Activated CD4-positive, CD25-positive, alpha-beta regulatory T cell treated with anti-CD3 and anti-CD28 coated beads, Interleukin-2, amount 50 U/mL, for 24 hours (primary cell): Measurements from ENCODE around the gene KLHL15.
"Not testable (repeated sequence)": the region's sequence is repeated elsewhere in the genome, so short reads cannot be mapped to it uniquely, and the experiment has no call there.

ENCODE experiments used
- ATAC-seq, 2 donors: fragments of 150-1000 bp; cut with Tn5 transposase; one replicate each; pipeline ENCODE4 v1.10.0; 2021; ENCODE audit warnings: mild to moderate bottlenecking in 1 of 2, moderate library complexity in 1 of 2

KLHL15 gene, protein sequence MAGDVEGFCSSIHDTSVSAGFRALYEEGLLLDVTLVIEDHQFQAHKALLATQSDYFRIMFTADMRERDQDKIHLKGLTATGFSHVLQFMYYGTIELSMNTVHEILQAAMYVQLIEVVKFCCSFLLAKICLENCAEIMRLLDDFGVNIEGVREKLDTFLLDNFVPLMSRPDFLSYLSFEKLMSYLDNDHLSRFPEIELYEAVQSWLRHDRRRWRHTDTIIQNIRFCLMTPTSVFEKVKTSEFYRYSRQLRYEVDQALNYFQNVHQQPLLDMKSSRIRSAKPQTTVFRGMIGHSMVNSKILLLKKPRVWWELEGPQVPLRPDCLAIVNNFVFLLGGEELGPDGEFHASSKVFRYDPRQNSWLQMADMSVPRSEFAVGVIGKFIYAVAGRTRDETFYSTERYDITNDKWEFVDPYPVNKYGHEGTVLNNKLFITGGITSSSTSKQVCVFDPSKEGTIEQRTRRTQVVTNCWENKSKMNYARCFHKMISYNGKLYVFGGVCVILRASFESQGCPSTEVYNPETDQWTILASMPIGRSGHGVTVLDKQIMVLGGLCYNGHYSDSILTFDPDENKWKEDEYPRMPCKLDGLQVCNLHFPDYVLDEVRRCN

DNA sequence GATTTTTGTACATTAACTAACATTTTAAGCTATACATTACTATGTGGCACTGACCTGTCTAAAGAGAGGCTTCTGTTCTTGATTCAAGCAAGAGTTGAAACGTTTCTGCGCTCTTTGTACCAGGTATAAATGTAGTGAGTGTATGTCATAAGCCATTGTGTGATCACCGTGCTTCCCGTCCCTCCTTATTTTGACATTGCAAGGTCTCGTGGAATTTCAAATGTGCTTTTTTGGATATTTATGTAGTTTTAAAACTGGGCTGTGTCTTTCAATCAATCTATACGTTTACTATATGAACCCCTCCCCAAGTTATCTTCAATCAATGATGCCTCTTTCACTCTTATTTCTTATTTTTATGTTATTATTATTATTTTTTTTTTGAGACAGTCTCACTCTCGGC lies at the start of gene KLHL15:
Gene KLHL15 (minus strand): TSS at position 101 of the 400 bp plus-strand sequence. CDS start 20,493 bp downstream, outside the sequence.
- ATAC-seq: no peak

DNA sequence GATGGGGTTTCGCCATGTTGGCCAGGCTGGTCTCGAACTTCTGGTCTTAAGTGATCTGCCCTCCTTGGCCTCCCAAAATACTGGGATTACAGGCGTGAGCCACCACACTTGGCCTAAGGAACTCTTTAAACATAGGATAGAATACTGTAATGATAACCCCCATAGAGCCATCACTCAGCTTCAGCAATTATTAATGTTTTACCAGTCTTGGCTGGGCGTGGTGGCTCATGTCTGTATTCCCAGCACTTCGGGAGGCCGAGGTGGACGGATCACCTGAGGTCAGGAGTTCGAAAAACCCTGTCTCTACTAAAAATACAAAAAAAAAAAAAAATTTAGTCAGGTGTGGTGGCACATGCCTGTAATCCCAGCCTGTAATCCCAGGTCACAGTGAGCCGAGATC lies 42.9 kb upstream of the KLHL15 start:
- no peak for ATAC-seq

DNA sequence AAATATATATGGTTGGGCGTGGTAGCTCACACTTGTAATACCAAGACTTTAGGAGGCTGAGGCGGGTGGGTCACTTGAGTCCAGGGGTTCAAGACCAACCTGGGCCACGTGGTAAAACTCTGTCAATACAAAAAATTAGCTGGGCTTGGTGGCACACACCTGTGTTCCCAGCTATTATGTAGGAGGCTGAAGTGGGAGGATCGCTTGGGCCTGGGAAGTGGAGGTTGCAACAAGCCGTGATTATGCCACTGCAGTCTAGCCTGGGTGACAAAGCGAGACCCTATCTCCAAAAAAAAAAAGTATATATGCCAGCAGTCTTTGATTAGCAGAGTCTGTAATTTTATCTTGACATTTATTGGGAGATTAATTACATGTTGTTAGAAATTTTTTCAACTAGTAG lies 36.5 kb upstream of the KLHL15 start:
- ATAC-seq: no peak

DNA sequence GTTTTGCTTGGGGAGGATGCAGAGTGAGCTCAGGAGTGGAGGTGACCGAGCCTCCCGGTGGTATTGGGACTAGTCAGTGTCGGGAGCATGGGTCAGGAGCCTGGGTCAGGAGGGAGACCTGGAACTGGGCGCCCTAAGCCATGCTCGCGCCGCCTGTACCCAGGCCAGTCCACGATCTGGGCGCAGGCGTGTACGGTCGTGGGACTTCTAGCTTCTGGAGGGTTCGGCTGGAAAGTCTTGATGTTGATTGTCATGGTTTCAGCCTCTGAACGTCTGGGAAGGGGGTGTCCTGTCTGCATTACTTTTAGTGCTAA lies 28.0 kb upstream of the KLHL15 start:
- ATAC-seq: peak; percentile 17 to 19

DNA sequence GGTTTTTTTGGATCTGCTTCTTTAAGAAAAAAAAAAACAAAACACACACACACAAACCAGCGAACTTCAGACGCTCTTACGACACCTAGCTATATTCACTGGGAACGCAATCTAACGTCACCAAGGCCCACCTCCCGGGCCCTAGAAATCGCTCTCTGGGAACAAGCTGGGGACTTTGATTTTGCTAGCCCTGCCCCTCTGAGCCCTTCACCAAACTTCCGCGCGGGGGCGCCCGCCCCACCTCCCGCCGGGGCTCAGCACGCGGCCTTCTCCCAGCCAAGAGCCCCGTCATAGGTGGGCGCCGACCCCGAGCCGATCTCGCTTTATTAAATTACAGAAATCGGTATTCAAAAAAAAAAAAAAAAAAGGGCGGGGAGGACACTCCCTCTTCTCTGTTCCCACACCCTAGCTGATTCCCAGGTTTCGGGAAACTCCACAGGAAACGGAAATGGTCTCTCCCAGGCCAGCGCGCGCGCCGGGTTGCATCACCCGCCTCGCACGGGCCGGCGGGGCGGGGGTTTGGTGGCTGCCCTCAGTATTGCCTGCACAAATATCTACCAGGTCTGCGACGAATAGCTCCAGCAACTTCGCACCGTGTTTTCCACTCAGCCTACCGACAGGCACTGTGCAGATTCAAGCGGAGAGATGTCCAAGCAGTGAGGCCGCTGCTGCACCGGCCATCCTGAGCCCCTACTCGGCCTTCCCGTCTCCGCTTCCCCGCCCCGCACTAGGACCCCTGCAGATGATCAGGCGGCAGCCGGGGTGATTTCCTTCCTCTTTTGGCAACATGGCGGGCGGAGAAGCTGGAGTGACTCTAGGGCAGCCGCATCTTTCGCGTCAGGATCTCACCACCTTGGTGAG lies 27.4 kb upstream of the KLHL15 start, which contains the start of gene EIF2S3:
Gene EIF2S3 (plus strand): TSS at position 775 of the 861 bp plus-strand sequence. CDS start 13 bp downstream, at position 788.
- ATAC-seq: peak; percentile 83

DNA sequence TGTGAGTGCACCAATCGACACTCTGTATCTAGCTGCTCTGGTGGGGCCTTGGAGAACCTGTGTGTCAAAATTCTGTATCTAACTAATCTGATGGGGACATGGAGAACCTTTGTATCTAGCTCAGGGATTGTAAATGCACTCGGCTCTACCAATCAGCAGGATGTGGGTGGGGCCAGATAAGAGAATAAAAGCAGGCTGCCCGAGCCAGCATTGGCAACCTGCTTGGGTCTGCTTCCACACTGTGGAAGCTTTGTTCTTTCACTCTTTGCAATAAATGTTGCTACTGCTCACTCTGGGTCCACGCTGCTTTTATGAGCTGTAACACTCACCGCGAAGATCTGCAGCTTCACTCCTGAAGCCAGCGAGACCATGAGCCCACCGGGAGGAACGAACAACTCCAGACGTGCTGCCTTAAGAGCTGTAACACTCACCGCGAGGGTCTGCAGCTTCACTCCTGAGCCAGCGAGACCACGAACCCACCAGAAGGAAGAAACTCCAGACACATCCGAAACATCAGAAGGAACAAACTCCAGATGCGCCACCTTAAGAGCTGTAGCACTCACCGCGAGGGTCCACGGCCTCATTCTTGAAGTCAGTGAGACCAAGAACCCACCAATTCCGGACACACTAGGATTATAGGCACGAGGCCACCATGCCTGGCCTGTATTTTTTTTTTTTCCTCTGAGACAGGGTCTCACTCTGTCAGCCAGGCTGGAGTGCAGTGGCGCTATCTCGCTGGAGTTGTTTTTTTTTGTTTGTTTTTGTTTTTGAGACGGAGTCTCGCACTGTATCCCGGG lies 23.7 kb upstream of the KLHL15 start:
- ATAC-seq: not testable (repeated sequence)

DNA sequence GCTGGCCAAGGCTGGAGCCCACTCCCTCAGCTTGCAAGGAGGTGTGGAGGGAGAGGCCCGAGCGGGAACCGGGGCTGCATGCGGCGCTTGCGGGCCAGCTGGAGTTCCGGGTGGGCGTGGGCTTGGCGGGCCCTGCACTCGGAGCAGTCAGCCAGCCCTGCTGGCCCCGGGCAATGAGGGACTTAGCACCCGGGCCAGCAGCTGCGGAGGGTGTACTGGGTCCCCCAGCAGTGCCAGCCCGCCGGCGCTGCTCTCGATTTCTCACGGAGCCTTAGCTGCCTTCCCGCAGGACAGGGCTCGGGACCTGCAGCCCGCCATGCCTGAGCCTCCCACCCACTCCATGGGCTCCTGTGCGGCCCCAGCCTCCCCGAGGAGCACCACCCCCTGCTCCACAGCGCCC lies 22.7 kb upstream of the KLHL15 start:
- not testable (repeated sequence) for ATAC-seq

DNA sequence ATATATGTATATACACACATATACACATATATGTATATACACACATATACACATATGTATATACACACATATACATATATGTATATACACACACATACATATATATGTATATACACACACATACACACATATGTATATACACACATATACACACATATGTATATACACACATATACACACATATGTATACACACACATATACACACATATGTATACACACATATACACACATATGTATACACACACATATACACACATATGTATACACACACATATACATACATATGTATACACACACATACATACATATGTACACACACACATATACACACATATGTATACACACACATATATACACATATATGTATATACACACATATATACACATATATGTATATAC lies 19.1 kb upstream of the KLHL15 start:
- ATAC-seq: not testable (repeated sequence)

DNA sequence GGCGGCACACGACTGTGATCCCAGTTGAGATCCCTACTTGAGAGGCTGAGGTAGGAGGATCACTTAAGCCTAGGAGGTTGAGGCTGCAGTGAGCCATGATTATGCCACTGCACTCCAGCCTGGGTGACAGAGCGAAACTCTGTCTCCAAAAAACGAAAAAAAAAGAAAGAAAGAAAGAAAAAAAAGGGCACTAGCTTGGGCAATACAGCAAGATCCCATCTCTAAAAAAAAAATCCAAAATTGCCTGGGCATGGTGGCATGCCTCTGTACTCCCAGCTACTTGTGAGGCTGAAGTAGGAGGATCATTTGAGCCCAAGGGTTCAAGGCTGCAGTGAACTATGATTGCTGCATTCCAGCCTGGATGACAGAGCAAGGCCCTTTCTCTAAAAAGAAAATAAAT lies 10.7 kb upstream of the KLHL15 start:
- no peak for ATAC-seq

DNA sequence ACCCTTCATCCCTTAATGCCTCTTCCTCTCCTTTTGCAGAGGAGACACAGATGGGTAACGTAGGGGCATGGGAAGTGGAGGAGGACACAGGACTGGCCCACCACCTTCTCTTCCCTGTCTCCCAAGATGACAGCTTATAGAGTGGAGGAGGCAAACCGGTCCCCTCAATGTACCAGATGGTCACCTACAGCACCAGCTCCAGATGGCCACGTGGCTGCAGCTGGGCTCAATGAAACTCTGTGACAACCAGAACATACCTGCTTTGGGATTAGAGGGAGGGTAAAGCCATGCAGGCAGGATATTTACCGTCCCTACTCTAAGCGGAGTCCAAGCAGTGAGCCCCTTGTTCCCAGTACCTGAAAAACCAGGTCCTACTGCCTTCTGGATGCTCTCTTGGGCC lies 7.5 kb upstream of the KLHL15 start:
- no peak for ATAC-seq

DNA sequence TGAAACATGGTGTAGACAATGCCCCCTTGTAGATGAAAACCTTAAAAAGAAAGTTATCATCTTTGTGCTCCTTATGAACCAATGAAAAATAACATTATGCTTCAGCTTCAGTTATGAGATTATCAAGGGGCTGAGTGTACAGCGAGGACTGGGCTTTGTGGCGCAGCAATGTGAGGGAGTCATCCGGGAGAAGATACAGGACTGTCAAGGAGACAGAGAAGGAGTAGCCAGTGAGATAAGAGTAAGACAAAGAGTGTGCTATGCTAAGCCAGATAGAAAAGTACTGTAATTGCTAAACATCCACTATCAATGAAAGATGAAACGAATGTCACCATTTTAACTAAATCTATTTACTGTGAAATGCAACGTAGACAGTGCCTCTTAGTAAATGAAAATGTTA lies 3.6 kb upstream of the KLHL15 start:
- no peak for ATAC-seq

DNA sequence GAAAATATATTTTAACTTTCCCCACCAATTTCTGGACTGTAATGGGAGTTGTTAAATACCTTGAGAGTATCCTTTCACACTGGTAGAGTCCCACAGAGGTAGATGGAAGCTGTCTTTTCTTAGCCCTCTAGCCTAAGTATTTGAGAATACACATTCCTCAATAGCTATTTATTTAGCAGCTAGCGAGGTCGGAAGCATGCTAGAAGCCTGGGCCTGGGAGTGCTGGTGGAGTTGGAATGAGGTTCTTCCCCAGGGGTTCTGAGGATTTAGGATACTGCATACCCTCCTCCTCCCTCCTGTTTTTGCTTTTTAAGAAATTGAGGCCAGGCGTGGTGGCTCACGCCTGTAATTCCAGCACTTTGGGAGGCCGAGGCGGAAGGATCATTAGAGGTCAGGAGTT lies 999 bp upstream of the KLHL15 start:
- no peak for ATAC-seq

DNA sequence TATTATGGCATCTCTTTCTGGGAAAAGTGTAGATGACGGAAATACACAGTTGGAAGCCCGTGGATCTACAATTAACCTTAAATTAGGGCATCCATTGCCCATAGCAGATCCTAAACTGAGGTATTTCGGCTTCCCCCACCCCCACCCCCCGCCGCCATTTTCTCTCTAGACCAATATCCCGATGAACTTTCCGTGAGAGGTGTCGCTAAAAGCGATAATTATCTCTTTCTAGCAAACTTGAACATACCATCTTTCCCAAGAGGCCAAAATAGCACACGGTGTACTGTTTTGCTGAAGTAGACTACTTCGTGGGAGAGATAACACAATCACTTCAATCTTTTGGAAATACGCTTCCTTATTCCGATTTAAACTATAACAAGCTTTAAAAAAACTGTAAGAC lies 554 bp downstream of the KLHL15 start:
- ATAC-seq: no peak

DNA sequence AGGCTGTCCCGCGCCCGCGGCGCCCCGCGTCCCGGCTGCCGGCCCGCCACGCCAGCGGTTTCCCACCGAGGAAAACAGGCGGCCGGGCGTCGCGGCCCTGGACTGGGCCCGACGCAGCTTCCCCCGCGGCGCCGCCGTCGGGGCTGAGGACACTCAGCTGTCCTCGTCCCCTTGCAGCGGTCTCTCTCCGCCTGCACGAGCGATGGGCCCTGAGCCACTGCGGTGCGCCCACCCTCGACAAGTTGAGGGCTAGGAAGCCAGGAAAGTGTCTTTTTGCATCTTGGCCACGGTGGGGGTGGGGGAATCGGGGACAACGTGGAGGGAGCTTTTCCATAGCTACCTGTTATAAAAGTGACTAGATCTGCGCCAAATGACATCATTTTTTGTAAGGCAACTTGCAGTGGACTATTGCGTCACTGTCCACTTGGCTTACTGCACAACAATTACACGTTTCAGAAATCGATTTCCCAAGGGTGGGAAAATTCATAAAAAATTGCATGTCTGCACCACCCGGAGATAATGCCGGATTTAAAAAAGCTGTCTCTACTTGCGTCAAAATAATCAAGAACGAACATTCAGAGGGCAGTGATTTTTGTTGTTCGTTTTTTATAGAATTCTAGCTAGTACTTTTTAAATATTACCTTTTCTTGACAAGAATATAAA lies 1.1 kb downstream of the KLHL15 start:
- peak; percentile 15 to 21 for ATAC-seq

DNA sequence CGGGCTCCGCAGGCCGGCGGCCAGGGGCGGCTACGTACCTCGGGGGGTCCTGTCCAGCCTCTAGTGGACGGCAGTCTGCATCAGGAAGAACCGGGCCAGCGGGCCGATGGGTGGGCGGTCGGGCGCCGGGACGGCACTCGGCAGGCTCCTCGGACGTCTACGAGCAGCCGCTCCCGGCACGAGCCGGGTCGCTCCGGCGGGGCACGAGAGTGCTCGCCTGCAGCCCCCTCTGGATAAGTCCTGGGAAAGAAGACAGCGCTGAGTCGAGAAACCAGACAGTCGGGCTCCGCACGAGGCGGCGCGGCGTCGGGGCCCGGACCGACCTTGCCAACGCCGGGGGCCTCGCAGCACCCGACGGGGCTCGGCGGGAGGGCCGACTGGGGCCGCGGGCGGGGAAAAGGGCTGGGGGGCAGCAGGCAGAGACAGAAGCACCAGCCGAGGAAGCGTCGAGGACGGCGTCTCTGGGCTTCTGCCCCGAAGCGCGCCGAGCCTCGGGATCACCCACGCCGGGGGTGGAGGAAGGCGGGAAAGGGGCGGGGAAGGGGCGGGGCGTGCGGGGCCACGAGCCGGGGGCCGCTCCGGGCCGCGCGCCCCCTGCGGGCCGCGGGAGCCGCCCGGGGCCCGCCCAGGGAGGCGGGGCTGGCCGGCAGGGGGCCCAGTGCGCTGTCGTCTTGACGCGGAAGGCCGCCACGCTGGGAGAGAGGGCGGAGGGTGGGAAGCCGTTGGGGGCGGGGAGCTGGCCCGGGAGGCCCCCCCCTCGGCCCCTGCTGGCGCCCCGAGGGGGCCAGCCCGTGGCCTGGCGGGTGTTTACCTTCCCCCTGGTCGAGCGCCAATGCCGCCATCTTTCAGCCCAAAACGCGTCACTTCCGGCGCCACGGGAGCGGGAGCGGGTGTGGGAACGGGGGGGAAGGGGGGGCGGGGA lies 1.9 kb downstream of the KLHL15 start:
- peak; percentile 94 to 95 for ATAC-seq

DNA sequence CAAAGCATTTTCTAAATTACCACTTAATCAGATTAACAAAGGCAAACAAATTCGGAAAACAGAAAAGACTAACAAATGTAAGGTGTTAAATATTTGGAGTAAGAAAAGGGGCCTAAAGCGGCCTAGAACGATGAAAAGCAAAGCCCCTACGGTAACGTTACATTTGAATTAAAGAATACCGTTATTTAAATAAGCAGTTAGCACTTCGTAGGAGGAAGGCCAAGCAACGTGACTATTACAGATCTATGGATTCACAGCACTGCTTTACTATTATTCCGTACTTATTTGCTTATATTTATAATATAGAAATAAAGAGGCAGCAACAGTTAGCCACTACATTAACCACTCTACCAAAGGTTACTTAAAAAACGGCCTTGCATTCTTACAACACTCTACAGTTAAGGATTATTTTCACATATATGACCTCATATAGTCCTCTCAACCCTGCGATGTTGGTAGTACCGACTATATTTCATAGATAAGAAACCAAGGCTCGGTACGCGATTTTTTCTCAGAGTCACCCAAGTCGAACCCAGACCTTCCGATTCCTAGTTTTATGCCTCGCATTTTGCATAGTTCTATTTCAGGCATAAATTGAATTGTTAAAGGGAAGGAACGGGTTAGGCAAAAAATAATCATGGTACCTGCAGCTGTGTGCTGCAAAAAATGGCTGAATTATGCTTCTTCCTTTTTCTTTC lies 2.9 kb downstream of the KLHL15 start:
- ATAC-seq: no peak

DNA sequence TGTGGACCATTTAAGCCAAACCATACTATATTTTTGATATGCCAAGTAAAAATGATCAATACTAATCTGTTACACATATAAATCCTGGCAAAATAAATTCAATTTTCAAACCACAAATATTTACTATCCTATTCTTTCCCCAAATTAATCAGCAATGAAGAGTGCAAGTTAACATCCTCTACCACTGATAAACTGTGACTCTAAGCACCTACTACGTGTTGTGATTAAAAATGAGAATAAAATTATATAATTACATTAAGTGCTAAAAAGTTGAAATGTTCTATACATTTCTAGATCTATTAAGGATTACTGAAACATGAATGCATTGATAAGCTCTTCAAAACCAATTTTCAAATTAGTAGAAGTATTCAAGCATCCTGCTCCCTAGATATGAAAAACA lies 3.4 kb downstream of the KLHL15 start:
- ATAC-seq: no peak

DNA sequence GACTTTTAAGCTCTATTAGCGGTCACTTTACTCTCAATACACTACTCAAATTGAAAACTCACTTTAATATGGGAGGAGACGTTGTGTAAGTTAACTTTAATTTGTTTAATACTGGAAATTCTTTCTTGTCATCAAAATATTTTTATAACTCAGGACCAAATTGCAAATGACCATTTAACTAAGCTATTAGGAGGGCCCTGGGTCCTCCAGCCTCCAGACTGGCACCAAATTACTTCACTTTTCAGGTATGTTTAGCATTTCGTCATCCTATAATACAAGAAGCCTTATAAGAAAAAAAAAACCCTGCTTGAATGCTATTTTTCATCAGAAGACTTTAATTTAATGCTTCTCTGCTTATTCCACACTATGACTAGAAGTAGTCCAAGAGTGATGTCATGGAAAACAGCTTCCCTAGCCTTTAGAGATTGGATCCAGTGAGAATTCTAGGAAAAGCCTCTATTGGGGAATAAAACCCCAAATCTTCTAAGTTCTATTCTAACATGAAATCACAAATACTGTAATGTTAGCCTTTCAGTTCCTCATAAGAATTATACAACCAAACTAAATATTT lies 6.6 kb downstream of the KLHL15 start:
- no peak for ATAC-seq

DNA sequence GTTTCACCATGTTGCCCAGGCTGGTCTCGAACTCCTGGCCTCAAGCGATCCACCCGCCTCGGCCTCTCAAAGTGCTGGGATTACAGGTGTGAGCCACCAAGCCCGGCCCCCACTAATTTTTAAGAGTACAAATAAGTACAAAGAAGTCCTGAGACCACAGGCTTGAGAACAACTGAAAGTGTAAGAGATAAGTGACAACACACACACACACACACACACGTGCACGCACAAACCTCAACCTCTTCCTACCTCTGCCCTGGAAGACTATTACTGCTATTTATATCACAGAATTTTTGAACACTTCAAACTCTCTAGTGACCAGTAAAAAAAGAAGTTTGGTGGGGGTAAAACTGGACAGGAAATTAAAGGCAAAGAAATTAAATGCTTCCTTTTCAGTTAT lies 7.5 kb downstream of the KLHL15 start:
- ATAC-seq: no peak

DNA sequence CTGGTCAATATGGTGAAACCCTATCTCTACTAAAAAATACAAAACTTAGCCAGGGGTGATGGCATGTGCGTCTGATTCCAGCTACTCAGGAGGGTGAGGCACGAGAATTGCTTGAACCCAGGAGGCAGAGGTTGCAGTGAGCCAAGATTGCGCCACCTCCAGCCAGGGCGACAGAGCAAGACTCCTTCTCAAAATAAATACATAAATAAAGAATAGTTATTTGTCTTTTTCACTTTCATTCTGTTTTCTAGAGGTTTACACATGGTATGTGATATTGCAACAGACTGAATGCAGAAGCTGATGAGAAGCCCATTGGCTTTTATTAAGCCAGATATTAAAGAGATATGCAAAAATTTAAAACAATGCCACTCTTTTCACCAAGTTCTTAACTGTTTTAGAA lies 8.2 kb downstream of the KLHL15 start:
- no peak for ATAC-seq
